Activated B cell treated with CpG ODN at 0.5 μM for 24 hours (primary cell): ENCODE data around the gene COX19. TPM values are rescaled to one million over a fixed set of nuclear protein-coding genes. Genes with fewer than 3 reads are reported as not detected.
A peak's percentile ranks its signal among the peaks of the same experiment; 100 is the strongest.

ENCODE experiments used
- ATAC-seq: fragments of 200-7000 bp; cut with Tn5 transposase; one replicate; pipeline ENCODE4 v1.10.0; 2021; ENCODE audit warnings: low read depth, mild to moderate bottlenecking, moderate library complexity
- CTCF ChIA-PET: fragments of 350-600 bp; sonication (Branson Sonifier 250); formaldehyde crosslinking; loops from one replicate; lab custom pipeline; 2021; ENCODE audit warnings: antibody characterized with exemption; lab: Charles Lee
- POLR2A ChIA-PET: fragments of 350-600 bp; sonication (Branson Sonifier 250); formaldehyde crosslinking; loops from one replicate; lab custom pipeline; 2021; ENCODE audit warnings: antibody characterized with exemption; lab: Charles Lee
- DNase-seq: peaks from one replicate; pipeline ENCODE4 v3.0.0; 2022
- H3K27ac Mint-ChIP-seq: one replicate; pipeline ENCODE4 v1.8.0; 2020; ENCODE audit warnings: mixed read lengths
- H3K27me3 Mint-ChIP-seq: one replicate; pipeline ENCODE4 v1.8.0; 2021; ENCODE audit warnings: mixed read lengths
- H3K36me3 Mint-ChIP-seq: one replicate; pipeline ENCODE4 v1.8.0; 2021; ENCODE audit warnings: low read depth, mixed read lengths
- H3K4me1 Mint-ChIP-seq: one replicate; pipeline ENCODE4 v1.8.0; 2021; ENCODE audit warnings: mixed read lengths
- H3K4me3 Mint-ChIP-seq: one replicate; pipeline ENCODE4 v1.8.0; 2020; ENCODE audit warnings: mild to moderate bottlenecking, mixed read lengths
- H3K9me3 Mint-ChIP-seq: one replicate; pipeline ENCODE4 v1.8.0; 2020; ENCODE audit warnings: mixed read lengths
- intact Hi-C: fragments of 100-400 bp; cut with micrococcal nuclease; formaldehyde crosslinking; loops from one replicate; pipeline ENCODE4 v1.15.1; 2024
- total RNA-seq: library from RNA; stranded (reverse); gene quantifications from 2 replicates; pipeline ENCODE4 v1.2.3, GENCODE V29; 2022
- TF ChIP-seq, protein P1 (sequence below): fragments of 200-600 bp; IDR thresholded peaks from one replicate; pipeline ENCODE4 v1.8.0; 2022; ENCODE audit warnings: antibody characterized with exemption, mild to moderate bottlenecking

The COX19 gene
- total RNA-seq, 1 donor from 2014 or later = 24.5 TPM

DNA sequence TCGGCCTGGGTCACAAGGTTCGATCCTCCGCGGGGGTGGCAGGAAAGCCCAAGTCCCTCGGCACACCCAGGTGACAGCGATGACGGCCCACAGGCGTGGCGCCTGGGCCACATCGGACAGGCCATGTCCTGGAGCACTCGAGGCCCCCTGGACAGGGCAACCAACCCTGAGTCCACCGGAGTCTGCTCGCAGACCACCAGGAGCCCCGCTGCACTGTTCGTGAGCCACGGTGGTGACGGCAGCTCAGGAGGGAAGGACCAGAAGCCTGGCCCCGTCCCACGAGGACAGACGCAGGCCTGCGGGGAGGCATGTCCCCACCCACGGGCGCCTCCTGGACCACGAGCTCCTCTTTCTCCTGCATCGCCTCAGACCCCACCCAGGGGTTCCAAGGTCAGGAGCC is 46.6 kb upstream of the COX19 start:
- ATAC-seq = no peak
- POLR2A ChIA-PET = interaction anchor here (1.2 to 7.7 kb wide), 6 partner anchors 17 to 64 kb away, joined by 6 to 148 read pairs (median 14); partner anchors contain the start of genes COX19 and GPR146
- H3K4me1 Mint-ChIP-seq = peaks cover 67% of the 10 kb centered on the region

DNA sequence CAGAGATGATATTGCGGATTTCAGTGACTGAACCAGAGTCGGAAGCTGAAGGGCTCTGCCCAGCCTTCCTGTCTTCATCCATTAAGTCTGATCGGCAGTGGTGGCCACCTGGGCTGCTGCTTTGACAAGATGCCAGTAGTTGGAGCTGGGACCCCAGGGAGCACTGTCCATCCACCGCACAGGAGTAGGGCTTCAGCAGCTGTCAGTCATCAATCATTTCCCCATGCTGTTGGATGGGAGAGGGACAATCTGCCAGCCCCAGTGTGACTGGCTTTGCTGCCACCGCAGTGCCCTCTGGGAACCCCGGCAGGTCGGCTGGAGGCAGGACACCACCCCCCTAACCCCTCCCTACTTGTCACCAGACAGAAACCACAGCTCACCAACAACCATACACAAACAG is 46.0 kb upstream of the COX19 start:
- peak overlapping the region; percentile 28 for H3K4me3 Mint-ChIP-seq
- H3K9me3 Mint-ChIP-seq = no peaks in the 10 kb centered on the region
- ATAC-seq (no peak), DNase-seq (no peak)
- TF ChIP-seq, protein P1, sequence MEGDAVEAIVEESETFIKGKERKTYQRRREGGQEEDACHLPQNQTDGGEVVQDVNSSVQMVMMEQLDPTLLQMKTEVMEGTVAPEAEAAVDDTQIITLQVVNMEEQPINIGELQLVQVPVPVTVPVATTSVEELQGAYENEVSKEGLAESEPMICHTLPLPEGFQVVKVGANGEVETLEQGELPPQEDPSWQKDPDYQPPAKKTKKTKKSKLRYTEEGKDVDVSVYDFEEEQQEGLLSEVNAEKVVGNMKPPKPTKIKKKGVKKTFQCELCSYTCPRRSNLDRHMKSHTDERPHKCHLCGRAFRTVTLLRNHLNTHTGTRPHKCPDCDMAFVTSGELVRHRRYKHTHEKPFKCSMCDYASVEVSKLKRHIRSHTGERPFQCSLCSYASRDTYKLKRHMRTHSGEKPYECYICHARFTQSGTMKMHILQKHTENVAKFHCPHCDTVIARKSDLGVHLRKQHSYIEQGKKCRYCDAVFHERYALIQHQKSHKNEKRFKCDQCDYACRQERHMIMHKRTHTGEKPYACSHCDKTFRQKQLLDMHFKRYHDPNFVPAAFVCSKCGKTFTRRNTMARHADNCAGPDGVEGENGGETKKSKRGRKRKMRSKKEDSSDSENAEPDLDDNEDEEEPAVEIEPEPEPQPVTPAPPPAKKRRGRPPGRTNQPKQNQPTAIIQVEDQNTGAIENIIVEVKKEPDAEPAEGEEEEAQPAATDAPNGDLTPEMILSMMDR = no peak
- ChIA-PET POLR2A (interaction anchor here (2.7 to 6.0 kb wide), 3 partner anchors 17 to 44 kb away, joined by 11 to 45 read pairs (median 13); partner anchors contain the start of gene GPR146), CTCF (interaction anchor here (1.1 to 9.5 kb wide), 2 partner anchors 23 to 44 kb away, joined by 6 to 55 read pairs; partner anchors contain the start of gene GPR146)
- no peaks in the 10 kb centered on the region for H3K27me3 Mint-ChIP-seq
- no peak overlapping the region for H3K27ac Mint-ChIP-seq
- peaks cover 47% of the 10 kb centered on the region for H3K36me3 Mint-ChIP-seq
- peaks cover 61% of the 10 kb centered on the region for H3K4me1 Mint-ChIP-seq
- intact Hi-C loops = loop anchor here (10.0 kb wide), 2 partner anchors 207 to 1293 kb away; partner anchors contain the start of gene SNX8

More for the DNA sequence above, 46.6 kb upstream of the COX19 start:
- no peaks in the 10 kb centered on the region for H3K27me3 Mint-ChIP-seq
- TF ChIP-seq, protein P1 = no peak
- H3K9me3 Mint-ChIP-seq = no peaks in the 10 kb centered on the region
- no peak overlapping the region for H3K27ac Mint-ChIP-seq
- peaks cover 52% of the 10 kb centered on the region for H3K36me3 Mint-ChIP-seq
- intact Hi-C loops = loop anchor here (10.0 kb wide), 2 partner anchors 207 to 1293 kb away; partner anchors contain the start of gene SNX8
- CTCF ChIA-PET = interaction anchor here (1.1 to 9.5 kb wide), 2 partner anchors 23 to 44 kb away, joined by 6 to 55 read pairs; partner anchors contain the start of gene GPR146
- H3K4me3 Mint-ChIP-seq = no peak overlapping the region
- no peak for DNase-seq

DNA sequence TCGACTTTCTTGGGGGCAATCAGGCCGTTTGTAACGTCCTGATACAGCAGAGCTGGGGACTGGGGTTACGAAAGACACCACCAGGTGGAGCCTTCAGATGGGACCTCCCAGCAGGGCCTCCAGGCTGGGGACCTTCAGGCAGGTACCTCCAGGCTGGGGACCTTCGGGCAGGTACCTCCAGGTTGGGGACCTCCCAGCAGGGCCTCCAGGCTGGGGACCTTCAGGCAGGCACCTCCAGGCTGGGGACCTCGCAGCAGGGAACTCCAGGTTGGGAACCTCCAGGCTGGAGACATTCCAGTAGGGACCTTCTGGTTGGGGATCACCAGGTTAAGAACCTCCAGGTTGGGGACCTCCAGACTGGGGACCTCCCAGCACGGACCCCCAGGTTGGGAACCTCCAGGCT is 45.5 kb upstream of the COX19 start:
- Mint-ChIP-seq H3K27me3 (no peaks in the 10 kb centered on the region), H3K4me1 (peaks cover 56% of the 10 kb centered on the region), H3K27ac (no peak overlapping the region), H3K4me3 (no peak overlapping the region), H3K9me3 (no peaks in the 10 kb centered on the region), H3K36me3 (peaks cover 42% of the 10 kb centered on the region)
- intact Hi-C loops = loop anchor here (10.0 kb wide), 2 partner anchors 206 to 1294 kb away; partner anchors contain the start of gene SNX8
- TF ChIP-seq, protein P1 = no peak
- ChIA-PET CTCF (interaction anchor here (9.5 kb wide), 1 partner anchor 45 kb away, joined by 55 read pairs; no protein-coding TSS in a partner anchor), POLR2A (interaction anchor here (1.2 to 6.0 kb wide), 4 partner anchors 13 to 44 kb away, joined by 3 to 45 read pairs (median 12); partner anchors contain the start of gene GPR146)
- no peak for ATAC-seq
- DNase-seq = no peak

DNA sequence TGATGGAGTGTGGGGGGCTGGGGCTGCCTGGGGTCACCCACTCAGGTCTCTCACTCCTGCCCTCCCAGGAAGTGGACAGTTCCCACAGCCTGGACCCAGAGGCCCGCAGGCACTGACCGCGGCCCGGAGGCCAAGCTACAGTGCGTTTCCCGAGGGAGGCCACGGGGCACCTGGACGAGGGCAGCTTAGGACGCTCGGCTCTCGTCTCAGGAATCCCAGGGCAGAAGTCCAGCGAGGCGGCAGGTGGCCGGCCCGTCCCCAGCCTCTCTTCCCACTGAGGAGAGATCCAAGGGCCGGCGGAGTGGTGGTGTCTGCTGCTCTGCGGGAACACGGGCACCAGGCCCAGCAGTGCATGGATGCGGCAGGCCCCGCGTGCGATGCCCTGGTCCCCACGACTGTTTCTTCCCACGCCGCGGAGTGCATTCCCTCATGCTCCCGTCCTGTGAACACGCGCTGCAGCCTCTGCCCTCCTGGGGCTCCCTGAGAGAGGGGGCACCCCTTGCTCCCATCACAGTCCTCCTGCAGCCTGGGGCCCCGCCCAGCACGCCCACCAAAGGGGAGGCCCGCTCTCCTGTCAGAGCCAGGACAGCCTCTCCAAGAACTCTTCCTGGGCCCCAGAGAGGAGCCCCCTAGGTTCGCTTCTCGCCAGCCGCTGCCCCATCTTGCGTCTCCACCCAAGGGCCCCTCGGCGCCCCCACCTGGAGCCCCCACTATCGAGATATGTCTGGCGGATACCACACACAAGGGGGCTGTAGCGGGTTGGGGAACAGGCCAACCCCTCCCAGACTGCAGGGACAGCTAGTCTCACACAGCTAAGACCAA is 44.7 kb upstream of the COX19 start:
- POLR2A ChIA-PET = interaction anchor here (1.2 to 2.9 kb wide), 5 partner anchors 9 to 45 kb away, joined by 3 to 13 read pairs (median 6); no protein-coding TSS in a partner anchor
- no peaks in the 10 kb centered on the region for H3K9me3 Mint-ChIP-seq

More for the DNA sequence above, 44.7 kb upstream of the COX19 start:
- DNase-seq = no peak
- no peak for ATAC-seq
- CTCF ChIA-PET = interaction anchor here (1.1 to 9.5 kb wide), 3 partner anchors 26 to 46 kb away, joined by 3 to 55 read pairs (median 4); no protein-coding TSS in a partner anchor
- Mint-ChIP-seq H3K4me1 (peaks cover 48% of the 10 kb centered on the region), H3K4me3 (no peak overlapping the region), H3K27ac (no peak overlapping the region), H3K27me3 (no peaks in the 10 kb centered on the region), H3K36me3 (peaks cover 36% of the 10 kb centered on the region)
- intact Hi-C loops = loop anchor here (10.0 kb wide), 2 partner anchors 205 to 1295 kb away; partner anchors contain the start of gene SNX8
- TF ChIP-seq, protein P1 = no peak
